GM10847 (cell line): Measurements from ENCODE around the gene HSPA4L.
A peak's percentile ranks its signal among the peaks of the same experiment; 100 is the strongest.

Experiments
- POLR2A ChIP-seq: IDR thresholded peaks from 2 replicates; pipeline ENCODE4 v1.6.1; 2011; ENCODE audit not compliant: insufficient read length; ENCODE audit errors: extremely low read depth

HSPA4L gene

DNA sequence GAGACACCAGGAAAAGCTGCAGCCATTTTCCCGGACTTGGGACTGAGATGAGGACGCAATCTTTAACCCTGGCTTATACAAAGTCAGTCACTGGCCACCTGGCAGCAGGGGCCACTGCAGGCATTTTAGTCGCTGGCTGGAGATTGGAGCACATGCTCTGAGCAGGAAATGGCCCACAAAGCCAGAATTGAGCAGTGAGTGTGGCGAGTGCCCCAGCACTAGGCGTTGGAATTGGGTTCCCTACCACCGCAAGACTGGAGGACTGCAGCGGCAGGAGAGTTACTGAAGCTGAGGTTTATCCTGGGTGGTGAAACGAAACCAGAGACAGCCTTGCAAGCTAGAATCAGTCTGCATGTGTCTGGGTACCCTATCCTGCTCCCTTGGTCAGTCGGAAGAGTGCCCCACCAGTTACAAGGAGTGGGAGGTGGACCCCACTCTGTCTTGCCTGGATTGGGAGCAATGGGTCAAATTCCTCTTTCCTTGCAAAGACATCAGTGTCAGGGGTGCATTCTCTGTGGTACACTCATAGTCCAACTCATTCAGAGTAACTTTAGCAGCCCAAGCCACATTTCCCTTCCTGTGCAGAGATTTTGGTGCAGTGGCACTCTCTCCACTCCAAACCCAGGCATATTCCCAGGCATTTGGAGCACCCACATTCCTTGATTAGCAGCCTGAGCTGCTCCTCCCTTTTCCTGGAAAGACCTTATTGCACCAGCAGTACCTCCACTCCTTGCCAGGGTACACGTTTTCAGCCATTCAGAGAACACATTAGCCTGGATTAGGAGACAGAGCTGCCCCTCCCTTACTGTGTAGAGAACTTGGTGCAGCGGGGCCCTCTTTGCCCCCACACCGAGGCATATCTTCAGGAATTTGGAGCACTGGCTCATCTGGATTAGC, 61.8 kb downstream of the HSPA4L start:
- no peak for TF ChIP-seq POLR2A

DNA sequence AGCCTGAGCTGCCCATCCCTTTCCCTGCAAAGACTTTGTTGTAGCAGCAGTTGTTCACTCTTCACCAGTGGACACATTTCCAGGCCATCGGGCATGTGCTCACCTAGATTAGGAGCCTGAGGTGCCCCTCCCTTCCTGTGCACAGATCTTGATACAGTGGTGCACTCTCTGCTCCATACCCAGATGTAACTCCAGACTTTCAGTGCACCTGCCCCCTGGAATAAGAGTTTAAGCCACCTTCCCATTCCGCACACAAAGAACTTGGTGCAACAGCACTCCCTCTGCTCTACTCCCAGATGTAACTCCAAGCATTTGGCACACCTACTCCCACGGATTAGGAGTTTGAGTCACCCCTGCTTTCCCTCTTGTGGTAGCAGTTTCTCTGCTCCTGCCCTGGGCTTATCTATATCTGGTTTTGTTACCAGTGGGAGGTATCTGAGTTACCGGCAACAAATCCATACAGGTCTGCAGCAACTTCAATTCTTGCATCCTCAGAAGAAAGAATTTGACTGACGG, 62.5 kb downstream of the HSPA4L start:
- no peak for TF ChIP-seq POLR2A

DNA sequence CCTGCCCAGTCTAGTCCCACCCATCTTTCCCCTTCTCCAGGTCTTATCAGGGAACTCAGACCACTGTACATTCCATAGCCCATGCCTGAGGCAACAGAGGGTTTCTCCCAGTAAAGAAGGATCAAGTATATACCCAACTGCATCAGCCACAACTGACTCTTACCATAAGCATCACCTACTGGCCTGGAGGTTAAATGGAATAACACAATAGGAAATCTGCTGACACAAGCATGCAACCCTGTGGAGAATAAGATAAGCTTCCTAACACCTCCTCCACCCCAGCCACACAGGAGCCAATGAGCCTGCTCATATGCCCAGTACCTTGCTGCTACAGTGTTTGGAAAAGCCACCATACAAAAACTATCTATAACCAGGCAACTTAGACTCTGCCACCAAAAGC, 63.9 kb downstream of the HSPA4L start:
- no peak for TF ChIP-seq POLR2A

DNA sequence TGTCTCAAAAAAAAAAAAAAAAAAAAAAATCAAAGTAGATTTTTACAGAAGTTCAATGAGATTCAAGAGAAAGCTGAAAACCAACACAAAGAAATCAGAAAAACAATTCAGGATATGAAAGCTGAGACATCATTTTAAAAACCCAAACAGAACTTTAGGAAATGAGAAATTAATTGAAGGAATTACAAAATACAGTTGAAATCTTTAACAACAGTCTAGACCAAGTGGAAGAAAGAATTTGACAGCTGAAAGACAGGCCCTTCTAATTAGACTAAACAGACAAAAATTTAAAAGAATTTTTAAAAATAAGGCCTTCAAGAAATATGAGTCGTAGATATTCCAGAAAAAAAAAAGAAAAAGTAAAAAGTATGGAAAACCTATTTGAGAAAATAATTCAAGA, 64.6 kb downstream of the HSPA4L start:
- no peak for TF ChIP-seq POLR2A

DNA sequence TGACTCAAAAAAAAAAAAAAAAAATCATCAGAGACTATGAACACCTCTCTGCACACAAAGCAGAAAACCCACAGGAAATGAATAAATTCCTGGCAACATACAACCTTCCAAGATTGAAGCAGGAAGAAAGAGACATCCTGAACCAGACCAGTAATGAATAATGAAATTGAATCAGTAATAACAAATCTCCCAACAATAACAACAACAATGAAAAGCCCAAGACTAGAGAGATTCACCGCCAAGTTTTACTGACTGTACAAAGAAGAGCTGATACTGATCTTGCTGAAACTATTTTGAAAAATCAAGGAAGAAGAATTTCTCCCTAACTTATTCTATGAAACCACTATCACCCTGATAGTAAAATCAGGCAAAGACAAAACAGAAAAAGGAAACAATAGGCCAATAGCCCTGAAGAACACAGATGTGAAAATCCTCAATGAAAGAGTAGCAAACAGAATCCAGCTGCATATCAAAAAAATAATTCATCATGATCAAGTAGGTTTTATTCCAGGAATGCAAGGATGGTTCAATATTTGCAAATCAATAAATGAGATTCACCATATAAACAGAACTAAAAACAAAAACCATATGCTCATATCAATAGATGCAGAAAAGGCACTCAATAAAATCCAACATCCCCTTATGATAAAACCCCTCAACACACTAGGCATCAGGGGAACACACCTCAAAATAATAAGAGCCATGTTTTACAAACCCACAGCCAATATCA, 67.5 kb downstream of the HSPA4L start:
- no peak for TF ChIP-seq POLR2A

DNA sequence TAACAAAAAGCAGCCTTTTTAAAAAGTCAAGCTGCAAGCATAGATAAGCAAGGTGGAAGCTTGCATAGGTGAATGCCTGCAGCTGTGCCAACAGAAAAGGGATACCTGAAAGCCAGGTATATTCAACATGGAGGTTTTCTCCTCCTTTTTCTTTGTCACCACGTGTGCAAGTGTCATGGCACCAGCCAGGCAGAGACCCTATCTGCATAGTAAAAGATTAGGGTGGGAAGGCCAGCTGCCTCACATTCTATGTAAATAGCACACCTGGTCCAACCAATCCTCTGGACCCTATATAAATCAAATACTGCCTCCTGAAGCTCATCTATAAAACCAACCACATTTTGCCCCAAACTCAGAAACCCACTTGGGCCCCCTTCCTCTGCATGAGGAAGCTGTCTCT, 70.5 kb downstream of the HSPA4L start:
- no peak for TF ChIP-seq POLR2A

DNA sequence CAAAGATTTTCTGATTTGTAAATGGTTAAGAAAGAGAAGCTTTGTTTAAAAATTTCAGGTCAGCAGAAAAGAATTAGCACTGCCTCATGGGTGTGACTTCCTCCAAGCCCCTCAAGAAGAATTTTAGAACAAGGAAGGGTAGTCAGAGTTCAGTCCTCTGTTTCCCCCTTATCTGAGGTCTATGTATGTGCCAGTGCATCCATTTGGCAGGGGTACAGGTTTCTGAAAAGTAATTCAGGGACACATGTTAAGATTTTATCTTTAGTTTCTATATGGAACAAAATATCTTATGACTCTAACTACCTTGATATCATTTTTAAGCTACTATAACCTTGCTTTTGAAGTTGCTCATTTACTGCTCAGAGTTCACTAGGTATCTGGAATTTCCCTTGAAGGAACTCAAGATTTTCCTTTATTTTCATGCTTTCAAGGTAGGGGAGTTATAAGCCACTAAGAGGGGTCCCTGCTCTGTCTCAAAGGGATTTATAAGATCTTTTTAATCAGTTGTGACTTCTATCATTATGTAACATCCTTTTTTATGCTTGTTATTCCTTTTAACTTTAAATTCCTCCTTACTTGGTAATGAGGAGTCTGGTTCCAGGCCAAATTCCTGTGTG, 74.2 kb downstream of the HSPA4L start:
- no peak for TF ChIP-seq POLR2A

DNA sequence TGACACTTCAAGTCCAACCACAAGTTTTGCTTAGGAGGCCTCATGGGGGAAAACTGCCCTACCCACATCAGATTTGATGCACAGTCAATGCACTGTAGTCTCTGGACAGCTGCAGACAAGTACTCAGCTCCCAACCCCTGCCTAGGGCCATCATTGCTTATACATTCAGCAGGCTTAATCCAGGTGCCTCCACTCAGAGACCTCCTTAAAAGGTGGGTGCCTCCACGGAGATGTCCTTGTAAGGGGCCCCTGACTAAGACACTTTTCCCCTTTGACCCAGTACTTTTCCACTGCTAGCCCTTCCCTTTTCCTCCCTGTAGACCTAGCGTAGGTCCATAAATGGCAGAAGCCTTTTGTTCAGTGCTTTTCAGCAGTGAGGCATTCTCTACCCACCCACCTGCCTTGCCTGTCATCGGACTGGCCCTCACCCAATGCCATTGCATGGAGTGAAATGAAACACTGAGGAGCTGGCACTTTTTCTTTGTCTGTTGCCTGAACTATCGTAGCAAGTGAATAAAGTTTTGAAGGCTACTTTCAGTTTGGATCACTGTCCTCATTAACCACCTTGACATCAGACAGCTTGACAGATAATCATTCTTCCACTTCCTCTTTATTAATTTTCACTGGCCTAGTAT, 74.8 kb downstream of the HSPA4L start:
- no peak for TF ChIP-seq POLR2A

DNA sequence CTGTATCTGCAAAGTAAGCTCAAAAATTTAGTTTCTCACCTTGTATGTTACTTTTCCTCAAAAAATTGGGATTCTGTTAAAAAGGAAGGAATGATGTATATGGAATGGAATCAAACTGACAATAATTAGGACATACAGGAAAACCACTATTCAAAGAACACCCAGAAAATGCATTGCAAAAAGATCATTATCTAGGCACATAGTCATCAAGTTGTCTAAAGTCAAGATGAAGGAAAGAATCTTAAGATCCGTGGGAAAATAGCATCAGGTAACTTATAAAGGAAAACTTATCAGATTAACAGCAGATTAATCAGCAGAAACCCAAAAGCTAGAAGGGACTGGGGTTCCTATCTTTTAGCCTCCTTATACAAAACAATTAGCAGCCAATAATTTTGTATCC, 75.5 kb downstream of the HSPA4L start:
- no peak for TF ChIP-seq POLR2A

DNA sequence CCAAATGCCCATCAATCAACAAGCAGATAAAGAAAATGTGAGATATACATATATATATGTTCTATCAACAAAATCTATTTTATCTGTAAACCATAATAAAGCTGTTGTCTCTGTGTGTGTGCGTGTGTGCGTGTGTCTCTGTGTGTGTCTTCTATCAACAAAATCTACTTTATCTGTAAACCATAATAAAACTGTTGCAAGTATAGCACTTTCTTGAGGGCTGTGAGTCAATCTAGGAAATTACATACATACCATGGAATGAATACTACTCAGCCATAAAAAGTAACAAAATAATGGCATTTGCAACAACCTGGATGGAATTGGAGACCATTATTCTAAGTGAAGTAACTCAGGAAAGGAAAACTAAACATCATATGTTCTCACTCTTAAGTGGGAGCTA, 86.1 kb downstream of the HSPA4L start:
- TF ChIP-seq POLR2A, result no peak

DNA sequence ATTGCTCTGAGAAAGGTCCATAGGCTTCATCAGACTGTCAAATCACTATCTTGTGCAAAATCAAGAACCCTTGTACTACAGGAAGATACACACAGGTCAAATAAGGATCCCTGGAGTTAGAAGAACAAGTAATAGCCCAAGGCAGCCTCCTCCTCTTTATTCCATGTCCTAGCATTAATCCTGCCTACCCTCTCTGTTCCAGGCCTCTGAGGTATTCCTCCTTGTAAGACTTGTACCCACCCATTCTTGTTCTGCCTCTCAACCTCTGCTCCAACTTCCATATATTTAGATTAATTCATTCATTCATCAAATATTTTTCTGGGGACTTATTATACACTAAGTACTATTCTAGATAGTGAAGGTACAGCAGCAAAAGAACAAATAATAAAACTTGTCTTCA, 88.2 kb downstream of the HSPA4L start:
- TF ChIP-seq POLR2A, result no peak

DNA sequence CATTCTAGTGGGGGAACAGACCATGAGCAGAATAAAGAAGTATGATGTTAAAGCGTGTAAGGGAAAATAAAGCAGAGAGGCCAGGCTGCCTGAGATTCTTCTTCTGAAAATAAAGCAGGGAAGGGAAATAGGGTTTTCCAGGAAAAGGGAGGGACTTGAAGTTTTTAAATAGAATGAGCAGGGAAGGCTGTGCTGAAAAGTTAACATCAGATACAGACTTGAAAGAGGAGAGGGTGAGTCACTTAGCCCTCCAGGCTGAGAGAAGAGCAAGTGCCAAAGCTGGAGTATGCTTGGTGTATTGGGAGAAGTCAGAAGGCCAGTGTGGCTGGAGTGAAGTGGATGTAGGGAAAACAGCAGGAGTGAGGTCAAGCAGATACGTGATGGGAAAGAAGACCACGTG, 88.6 kb downstream of the HSPA4L start:
- TF ChIP-seq POLR2A, result no peak

DNA sequence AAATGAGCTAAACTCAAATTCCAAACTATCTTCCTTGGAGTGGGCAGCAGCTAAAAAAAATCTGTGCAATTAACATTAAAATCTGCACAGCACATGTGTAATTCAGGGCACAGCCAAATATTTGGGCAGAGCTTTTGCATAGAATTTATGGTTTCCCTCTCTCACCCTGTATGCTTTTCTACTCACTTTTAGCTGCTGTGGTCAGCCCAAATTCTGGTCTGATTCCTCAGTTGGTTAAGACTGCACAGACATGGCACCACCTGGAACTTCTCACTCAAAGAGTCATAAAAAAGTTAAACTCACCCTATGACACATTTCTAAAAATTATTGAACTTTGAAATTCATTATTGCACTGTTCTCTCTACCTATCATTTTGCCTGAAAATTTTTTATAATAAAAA, 93.7 kb downstream of the HSPA4L start:
- TF ChIP-seq POLR2A, result no peak

DNA sequence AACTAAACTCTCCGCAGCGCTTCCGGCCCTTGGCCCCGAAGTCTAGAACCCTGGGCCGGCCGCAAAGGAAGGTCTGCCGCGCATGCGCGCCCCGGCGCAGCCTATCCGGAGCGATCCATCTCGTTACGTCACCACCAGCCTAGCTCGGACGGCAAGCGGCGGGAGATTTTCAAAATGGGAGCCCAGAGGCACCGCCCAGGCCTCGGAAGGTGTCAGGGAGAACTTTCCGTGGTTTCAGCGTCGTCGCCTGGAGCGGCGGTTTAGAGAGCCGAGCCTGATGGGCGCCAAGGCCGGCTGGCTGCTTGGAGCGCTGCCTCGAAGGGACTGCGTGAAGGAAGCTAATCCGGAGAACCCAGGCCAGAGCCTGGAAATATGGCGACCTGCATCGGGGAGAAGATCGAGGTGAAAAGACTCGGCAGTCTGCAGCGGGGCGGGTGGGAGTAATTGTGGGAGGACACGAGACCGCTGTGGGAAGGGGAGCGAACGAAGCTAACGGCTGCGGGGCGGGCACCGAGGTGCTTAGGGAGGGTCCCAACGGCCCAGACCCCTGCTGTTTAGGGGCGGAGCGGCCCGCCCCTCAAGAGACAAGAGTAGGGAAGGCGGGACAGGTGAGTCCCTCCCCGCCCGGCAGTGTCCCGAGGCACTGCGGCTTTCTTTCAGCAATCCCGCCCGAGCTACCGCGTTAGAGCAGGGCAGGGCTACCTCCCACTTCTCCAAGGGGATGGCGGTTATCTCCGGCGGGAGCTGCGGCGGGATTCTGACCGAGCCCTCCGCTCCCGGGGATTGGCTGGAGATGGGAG, 98.8 kb downstream of the HSPA4L start, which contains the start of gene PLK4:
Gene PLK4, plus strand, starts transcription at position 131 of the 800 bp plus-strand sequence. Its CDS starts 242 bp downstream, at position 373.
- peak; percentile 51 for TF ChIP-seq POLR2A

DNA sequence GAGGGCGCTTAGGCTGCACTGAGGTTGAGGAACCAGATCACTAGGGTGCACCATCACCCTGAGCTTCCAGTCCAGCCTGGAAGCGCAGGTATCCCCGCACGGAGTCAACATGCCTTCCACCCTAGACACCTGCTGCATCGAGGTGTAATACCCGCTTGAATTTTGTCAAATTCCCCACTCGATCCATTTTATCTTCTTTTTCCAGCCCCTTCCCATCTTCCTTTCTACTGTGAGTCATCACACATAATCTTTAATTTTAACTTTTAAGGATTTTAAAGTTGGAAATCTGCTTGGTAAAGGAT, 99.4 kb downstream of the HSPA4L start:
- TF ChIP-seq POLR2A, result no peak
